NCI-H128 (cell line): ENCODE measurements around the gene NF1.
"Not testable (repeated sequence)": the region's sequence is repeated elsewhere in the genome, so short reads cannot be mapped to it uniquely, and the experiment has no call there.

Experiments used
- DNase-seq: peaks from one replicate; lab custom pipeline; 2025; ENCODE audit not compliant: unreplicated experiment; lab: John Stamatoyannopoulos, UW

Gene NF1

GRCh38 chr17:31378638-31379037 is 283.9 kb downstream of the NF1 start:
- no peak for DNase-seq

- no peak for DNase-seq
These were observed 284.9 kb downstream of the NF1 start for GRCh38 chr17:31379597-31380205.

- no peak for DNase-seq
These were observed 286.4 kb downstream of the NF1 start for GRCh38 chr17:31381165-31381668.

- DNase-seq = not testable (repeated sequence)
These were observed 288.0 kb downstream of the NF1 start for GRCh38 chr17:31382668-31383275.

GRCh38 chr17:31383488-31383887 is 288.7 kb downstream of the NF1 start:
- DNase-seq = not testable (repeated sequence)

GRCh38 chr17:31385428-31386285 is 290.9 kb downstream of the NF1 start:
- no peak for DNase-seq

GRCh38 chr17:31386542-31387075 is 291.8 kb downstream of the NF1 start:
- DNase-seq = no peak

GRCh38 chr17:31387438-31387837 is 292.7 kb downstream of the NF1 start:
- no peak for DNase-seq

GRCh38 chr17:31388351-31388750 is 293.6 kb downstream of the NF1 start:
- no peak for DNase-seq

GRCh38 chr17:31388770-31389656 is 294.2 kb downstream of the NF1 start:
- DNase-seq = no peak

- no peak for DNase-seq
These were observed 295.0 kb downstream of the NF1 start for GRCh38 chr17:31389657-31390381.

- no peak for DNase-seq
These were observed 295.6 kb downstream of the NF1 start for GRCh38 chr17:31390426-31390747.

GRCh38 chr17:31390748-31391495 is 296.1 kb downstream of the NF1 start:
- DNase-seq = no peak

- DNase-seq = no peak
These were observed 296.7 kb downstream of the NF1 start, which contains the start of gene RAB11FIP4 for GRCh38 chr17:31391496-31391949. RAB11FIP4 (plus strand) TSS chr17:31391675; CDS start chr17:31391853, 178 bp downstream.

- no peak for DNase-seq
These were observed 297.5 kb downstream of the NF1 start for GRCh38 chr17:31392002-31392855.

GRCh38 chr17:31392856-31393748 is 298.3 kb downstream of the NF1 start:
- no peak for DNase-seq

GRCh38 chr17:31393749-31394146 is 299.0 kb downstream of the NF1 start:
- no peak for DNase-seq
